HG02588 (cell line): ENCODE data around the gene IL13RA1.
A peak's percentile ranks its signal among the peaks of the same experiment; 100 is the strongest.
"Not testable (repeated sequence)": the region's sequence is repeated elsewhere in the genome, so short reads cannot be mapped to it uniquely, and the experiment has no call there.

Experiments used
- ATAC-seq: cut with Tn5 transposase; IDR thresholded peaks from one replicate; pipeline ENCODE4 v1.9.1; 2021; ENCODE audit warnings: mild to moderate bottlenecking, moderate library complexity; ENCODE audit not compliant: unreplicated experiment

IL13RA1 gene

GRCh38 chrX:118772051-118772450 lies 44.6 kb downstream of the IL13RA1 start:
- no peak for ATAC-seq

- ATAC-seq: no peak
Measured at GRCh38 chrX:118773782-118774181, 46.4 kb downstream of the IL13RA1 start.

DNA sequence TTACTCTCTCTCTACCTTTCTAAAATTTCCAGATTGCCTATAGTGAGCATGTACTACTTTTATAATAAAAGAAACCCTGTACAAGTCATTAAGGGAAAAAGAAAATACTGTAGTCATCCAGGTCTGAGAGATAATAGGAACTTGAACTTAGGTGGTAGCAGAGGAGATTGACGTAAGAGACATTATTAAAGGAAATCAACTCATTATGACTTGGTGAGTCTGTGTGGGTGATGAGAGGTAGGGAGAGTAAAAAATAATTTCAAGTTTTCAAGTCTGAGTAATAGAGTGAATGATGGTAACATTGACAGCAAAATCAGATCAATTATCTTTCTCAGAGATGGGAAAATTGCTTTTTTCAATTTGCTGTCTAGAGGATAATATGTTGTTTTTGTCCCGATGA lies 52.2 kb downstream of the IL13RA1 start:
- ATAC-seq: no peak

DNA sequence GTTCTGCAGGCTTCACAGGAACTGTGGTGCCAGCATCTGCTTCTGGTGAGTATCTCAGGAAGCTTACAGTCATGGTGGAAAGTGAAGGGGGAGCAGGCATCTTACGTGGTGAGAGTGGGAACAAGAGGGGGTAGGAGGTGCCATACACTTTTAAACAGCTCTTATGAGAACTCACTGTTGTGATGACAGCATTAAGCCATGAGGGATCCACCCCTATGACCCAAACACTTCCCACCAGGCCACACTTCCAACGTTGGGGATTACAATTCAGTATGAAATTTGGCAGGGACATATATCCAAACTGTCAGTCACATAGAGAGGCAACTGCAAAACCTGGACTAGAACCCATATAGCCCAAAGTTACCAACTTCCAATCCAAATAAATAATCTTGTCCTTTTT lies 53.1 kb downstream of the IL13RA1 start:
- ATAC-seq: no peak

- no peak for ATAC-seq
Measured at GRCh38 chrX:118780911-118781310, 53.5 kb downstream of the IL13RA1 start.

DNA sequence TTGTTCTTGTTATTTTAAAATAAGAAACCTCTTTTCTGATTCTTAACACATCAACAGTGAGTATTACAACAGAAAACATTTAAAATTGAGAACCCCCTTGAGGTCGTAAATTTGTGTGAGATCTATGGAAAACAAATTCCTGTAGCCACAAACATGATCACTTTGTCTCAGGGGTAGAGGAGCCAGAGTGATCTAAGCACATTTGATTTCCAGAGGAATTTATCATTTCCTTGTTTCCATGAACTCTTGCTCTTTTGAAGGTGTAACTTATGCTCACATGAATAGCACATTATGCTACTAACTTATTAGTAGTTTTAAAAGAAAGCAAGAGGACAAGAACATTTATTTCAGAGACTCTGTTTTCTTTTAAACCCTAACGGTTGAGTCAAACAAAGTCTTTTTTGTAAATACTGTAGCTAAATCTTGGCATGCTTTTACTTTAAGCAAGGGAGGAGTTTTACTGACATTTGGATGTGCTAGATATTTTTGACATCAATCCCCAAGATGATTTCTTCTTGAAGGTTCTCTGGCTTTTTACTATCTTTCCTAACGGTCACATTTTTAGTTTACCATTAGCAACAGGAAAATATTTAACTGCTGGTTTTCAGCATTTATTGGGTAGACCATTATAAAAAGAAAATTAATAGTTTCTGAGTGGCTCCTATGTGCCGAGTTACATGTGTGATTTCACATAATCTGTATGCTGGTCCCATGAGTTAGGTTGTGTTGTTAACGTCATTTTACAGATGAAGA lies 68.3 kb downstream of the IL13RA1 start:
- no peak for ATAC-seq

DNA sequence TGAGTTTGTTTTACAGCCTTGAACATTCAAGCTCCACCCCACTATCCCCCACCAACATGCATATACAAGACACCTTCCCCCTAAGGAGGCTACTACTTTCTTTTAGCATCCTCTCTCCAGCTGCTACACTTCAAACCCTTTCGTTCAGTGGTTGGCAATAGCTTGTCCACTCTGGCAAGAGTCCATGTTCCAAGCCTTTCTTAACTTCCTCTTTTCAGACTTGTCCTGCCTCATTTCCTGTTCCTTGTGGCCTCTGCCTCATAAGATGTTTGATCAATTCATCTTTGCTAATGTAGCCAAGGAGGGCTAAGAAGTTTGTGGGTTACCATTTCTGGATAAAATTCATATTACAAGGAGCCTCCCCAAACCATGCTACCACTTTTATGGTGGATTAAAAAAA lies 75.5 kb downstream of the IL13RA1 start:
- no peak for ATAC-seq

GRCh38 chrX:118807151-118808017 lies 80.0 kb downstream of the IL13RA1 start:
- no peak for ATAC-seq

- not testable (repeated sequence) for ATAC-seq
Measured at GRCh38 chrX:118817257-118817656, 89.9 kb downstream of the IL13RA1 start.

GRCh38 chrX:118823263-118824172 lies 96.1 kb downstream of the IL13RA1 start, which contains the start of gene ZCCHC12:
Gene ZCCHC12 (plus strand): TSS chrX:118823824. CDS start chrX:118825245, 1,421 bp downstream.
- ATAC-seq: peak; percentile 55

DNA sequence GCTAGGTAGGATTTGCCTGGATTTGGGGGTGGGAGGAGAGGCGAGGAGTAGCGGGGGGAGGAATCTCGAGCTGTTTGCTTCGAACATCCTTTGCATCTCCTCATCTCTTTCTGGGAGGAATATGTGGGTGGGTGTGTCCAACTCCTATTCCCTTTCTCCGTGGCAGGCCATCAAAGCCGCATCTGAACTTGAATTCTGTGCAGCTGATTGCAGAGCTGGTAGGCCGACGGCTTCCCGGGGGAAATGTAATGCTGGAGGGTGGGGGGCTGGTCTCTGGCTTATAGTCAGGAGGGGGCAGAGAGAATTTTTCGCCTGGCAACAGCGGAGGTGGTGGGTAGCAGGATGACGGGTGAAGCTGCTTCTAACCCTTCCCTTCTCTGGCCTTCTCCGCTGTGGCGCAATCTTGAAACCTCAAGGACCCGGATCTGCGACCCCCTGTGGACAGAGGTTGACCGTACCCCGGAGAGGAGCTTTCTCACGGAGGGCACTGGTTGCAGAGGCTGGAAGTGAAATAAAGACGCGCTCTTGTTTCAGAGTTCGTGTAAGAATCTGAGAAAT lies 96.8 kb downstream of the IL13RA1 start:
- ATAC-seq: no peak

DNA sequence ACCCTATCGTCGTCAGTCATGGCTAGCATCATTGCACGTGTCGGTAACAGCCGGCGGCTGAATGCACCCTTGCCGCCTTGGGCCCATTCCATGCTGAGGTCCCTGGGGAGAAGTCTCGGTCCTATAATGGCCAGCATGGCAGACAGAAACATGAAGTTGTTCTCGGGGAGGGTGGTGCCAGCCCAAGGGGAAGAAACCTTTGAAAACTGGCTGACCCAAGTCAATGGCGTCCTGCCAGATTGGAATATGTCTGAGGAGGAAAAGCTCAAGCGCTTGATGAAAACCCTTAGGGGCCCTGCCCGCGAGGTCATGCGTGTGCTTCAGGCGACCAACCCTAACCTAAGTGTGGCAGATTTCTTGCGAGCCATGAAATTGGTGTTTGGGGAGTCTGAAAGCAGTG lies 97.8 kb downstream of the IL13RA1 start:
- no peak for ATAC-seq

DNA sequence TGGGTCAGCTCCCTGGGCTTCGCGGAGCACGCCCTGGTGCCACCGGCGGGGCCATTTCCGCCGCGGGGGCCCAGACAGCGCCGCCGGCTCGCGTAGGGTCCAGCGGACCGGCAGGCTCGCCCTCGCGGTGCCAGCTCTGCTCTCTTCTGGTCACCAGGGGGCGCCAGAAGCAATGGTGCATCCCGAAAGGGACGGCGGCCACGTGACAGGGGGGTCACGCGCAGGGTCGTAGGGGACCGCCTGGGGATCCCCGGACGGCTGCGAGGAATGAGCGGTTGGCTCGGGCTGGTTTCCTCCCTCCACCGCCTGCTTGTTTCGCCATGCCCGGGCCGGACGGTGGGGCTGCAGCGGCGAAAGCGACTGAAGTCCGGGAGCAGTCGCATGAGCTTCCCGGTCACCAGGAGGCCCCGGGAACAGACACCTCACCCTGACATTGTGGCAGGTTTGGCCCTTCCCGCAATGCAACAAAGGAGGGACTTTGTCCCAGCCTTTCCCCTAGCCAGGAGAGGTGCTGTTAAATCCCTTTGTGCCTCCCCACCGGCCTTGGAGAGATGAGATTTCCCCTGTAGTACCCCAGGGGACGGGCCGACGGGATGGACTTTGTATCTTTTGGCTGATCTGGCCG lies 112.0 kb downstream of the IL13RA1 start:
- no peak for ATAC-seq
